Activated T-cell treated with anti-CD3 and anti-CD28 coated beads for 24 hours (primary cell): ENCODE measurements around the gene MAP9.
"Not testable (repeated sequence)": the region's sequence is repeated elsewhere in the genome, so short reads cannot be mapped to it uniquely, and the experiment has no call there.

Experiments
- DNase-seq: peaks from one replicate; pipeline ENCODE4 v3.0.0-alpha.2; 2020; ENCODE audit warnings: low read depth

Gene MAP9

GRCh38 chr4:155376387-155377268, at the start of gene MAP9:
MAP9 (minus strand) TSS chr4:155376965; CDS start chr4:155375850, 1,115 bp downstream.
- peak; percentile 84 for DNase-seq

- DNase-seq = not testable (repeated sequence)
Measured at GRCh38 chr4:155424778-155425177, 48.0 kb upstream of the MAP9 start.

GRCh38 chr4:155423671-155424070, 46.9 kb upstream of the MAP9 start:
- no peak for DNase-seq

GRCh38 chr4:155419266-155419665, 42.5 kb upstream of the MAP9 start:
- no peak for DNase-seq

GRCh38 chr4:155415662-155416061, 38.9 kb upstream of the MAP9 start:
- no peak for DNase-seq

GRCh38 chr4:155413451-155413850, 36.7 kb upstream of the MAP9 start:
- no peak for DNase-seq

- no peak for DNase-seq
Measured at GRCh38 chr4:155411546-155411945, 34.8 kb upstream of the MAP9 start.

GRCh38 chr4:155408796-155409195, 32.0 kb upstream of the MAP9 start:
- DNase-seq = no peak

GRCh38 chr4:155407480-155407879, 30.7 kb upstream of the MAP9 start:
- DNase-seq = no peak

- no peak for DNase-seq
Measured at GRCh38 chr4:155405059-155405458, 28.3 kb upstream of the MAP9 start.

GRCh38 chr4:155403886-155404285, 27.1 kb upstream of the MAP9 start:
- no peak for DNase-seq

- DNase-seq = no peak
Measured at GRCh38 chr4:155402941-155403340, 26.2 kb upstream of the MAP9 start.

- DNase-seq = no peak
Measured at GRCh38 chr4:155400893-155401292, 24.1 kb upstream of the MAP9 start.

GRCh38 chr4:155399974-155400697, 23.4 kb upstream of the MAP9 start:
- no peak for DNase-seq

- no peak for DNase-seq
Measured at GRCh38 chr4:155392481-155393184, 15.9 kb upstream of the MAP9 start.

GRCh38 chr4:155391932-155392331, 15.2 kb upstream of the MAP9 start:
- no peak for DNase-seq

GRCh38 chr4:155388162-155388561, 11.4 kb upstream of the MAP9 start:
- no peak for DNase-seq

GRCh38 chr4:155383541-155383940, 6.8 kb upstream of the MAP9 start:
- DNase-seq = no peak

GRCh38 chr4:155377276-155377675, 511 bp upstream of the MAP9 start:
- DNase-seq = no peak

- DNase-seq = no peak
Measured at GRCh38 chr4:155371432-155372043, 5.2 kb downstream of the MAP9 start.

GRCh38 chr4:155367608-155368007, 9.2 kb downstream of the MAP9 start:
- no peak for DNase-seq

GRCh38 chr4:155353923-155354540, 22.7 kb downstream of the MAP9 start:
- peak; percentile 9 for DNase-seq
